WERI-Rb-1 (cell line): ENCODE data around the gene PLA2G5.

Experiments used
- DNase-seq: peaks from one replicate; pipeline ENCODE4 v3.0.0-alpha.2; 2020
- H3K27ac ChIP-seq: fragments of 250-450 bp; sonication (Bioruptor Pico); 2 replicates; pipeline ENCODE4 v1.5.1; 2020; ENCODE audit warnings: mild to moderate bottlenecking, moderate library complexity
- H3K27me3 ChIP-seq: fragments of 250-450 bp; sonication (Bioruptor Pico); 2 replicates; pipeline ENCODE4 v1.5.1; 2021; ENCODE audit warnings: mild to moderate bottlenecking, low read depth, moderate library complexity; ENCODE audit not compliant: insufficient read depth, severe bottlenecking
- H3K36me3 ChIP-seq: fragments of 250-450 bp; sonication (Bioruptor Pico); 2 replicates; pipeline ENCODE4 v1.5.1; 2020; ENCODE audit warnings: mild to moderate bottlenecking, moderate library complexity
- H3K4me3 ChIP-seq: 2 replicates; pipeline ENCODE4 v1.5.1; 2011; ENCODE audit warnings: low read depth, mild to moderate bottlenecking, control low read depth, low read length
- H3K9me3 ChIP-seq: fragments of 250-450 bp; sonication (Bioruptor Pico); 2 replicates; pipeline ENCODE4 v1.5.1; 2021; ENCODE audit warnings: mild to moderate bottlenecking, moderate library complexity; ENCODE audit not compliant: severe bottlenecking
- CTCF ChIP-seq: IDR thresholded peaks from 2 replicates; pipeline ENCODE4 v1.5.1; 2011; ENCODE audit warnings: low read depth, mild to moderate bottlenecking, control low read depth, inconsistent platforms, low read length

PLA2G5 gene

GRCh38 chr1:20115916-20116315, 45.9 kb downstream of the PLA2G5 start:
- no peak for TF ChIP-seq CTCF
- no peak overlapping the region for H3K27ac ChIP-seq

DNA sequence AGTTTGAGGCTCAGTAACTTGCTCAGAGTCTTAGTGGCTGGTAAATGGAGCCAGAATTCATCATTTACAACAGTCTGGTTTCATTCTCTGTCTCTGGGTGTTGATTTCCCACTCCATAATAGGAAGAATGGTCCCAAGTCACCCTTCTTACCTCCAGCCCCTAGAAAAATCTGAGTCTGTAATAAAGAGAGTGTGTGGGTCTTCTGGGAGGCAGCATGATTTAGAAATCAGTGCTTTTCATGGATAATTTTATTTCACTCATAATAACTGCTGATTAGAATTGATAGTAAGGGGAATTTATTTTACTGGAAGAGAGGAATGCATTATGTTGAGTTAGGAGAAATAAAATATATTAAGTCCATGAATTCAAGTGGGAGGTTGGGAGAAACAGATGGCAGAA, 47.2 kb downstream of the PLA2G5 start:
- H3K27ac ChIP-seq: no peak overlapping the region
- TF ChIP-seq CTCF: no peak

More at GRCh38 chr1:20115916-20116315, 45.9 kb downstream of the PLA2G5 start:
- H3K4me3 ChIP-seq: no peak overlapping the region
- no peaks in the 10 kb centered on the region for H3K36me3 ChIP-seq
- H3K9me3 ChIP-seq: no peaks in the 10 kb centered on the region
- no peak for DNase-seq
- H3K27me3 ChIP-seq: no peaks in the 10 kb centered on the region

DNA sequence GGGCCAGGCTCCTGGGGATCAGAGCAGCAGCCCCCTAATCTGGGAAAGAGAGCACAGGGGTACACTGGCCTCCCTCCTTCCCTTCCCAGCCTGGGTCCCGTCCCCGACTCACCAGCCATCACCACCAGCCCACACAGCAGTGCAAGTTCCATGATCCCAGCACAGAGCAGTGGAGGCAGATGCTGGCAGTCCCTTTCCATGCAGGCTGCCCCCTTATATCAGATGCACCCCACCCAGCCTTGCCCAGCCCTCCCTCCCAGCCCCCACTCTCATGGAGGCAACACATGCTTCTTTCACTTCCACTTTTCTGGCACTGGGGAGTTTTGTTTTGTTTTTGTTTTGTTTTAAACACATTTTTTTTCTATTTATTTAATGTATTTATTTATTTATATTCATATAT, 49.4 kb downstream of the PLA2G5 start, which contains the start of gene PLA2G2D:
PLA2G2D (minus strand) TSS at position 190 of the 400 bp plus-strand sequence; CDS start at position 152, 38 bp downstream.
- DNase-seq: no peak
- Histone ChIP-seq H3K4me3 (no peak within 1 kb of the TSS), H3K27me3 (no peaks in the 10 kb centered on the region), H3K27ac (no peak within 1 kb of the TSS), H3K9me3 (no peaks in the 10 kb centered on the region), H3K36me3 (no peaks in the 10 kb centered on the region)
- TF ChIP-seq CTCF: no peak

More for the DNA sequence above, 47.2 kb downstream of the PLA2G5 start:
- DNase-seq: no peak
- no peaks in the 10 kb centered on the region for H3K36me3 ChIP-seq
- no peaks in the 10 kb centered on the region for H3K27me3 ChIP-seq
- no peaks in the 10 kb centered on the region for H3K9me3 ChIP-seq
- no peak overlapping the region for H3K4me3 ChIP-seq

DNA sequence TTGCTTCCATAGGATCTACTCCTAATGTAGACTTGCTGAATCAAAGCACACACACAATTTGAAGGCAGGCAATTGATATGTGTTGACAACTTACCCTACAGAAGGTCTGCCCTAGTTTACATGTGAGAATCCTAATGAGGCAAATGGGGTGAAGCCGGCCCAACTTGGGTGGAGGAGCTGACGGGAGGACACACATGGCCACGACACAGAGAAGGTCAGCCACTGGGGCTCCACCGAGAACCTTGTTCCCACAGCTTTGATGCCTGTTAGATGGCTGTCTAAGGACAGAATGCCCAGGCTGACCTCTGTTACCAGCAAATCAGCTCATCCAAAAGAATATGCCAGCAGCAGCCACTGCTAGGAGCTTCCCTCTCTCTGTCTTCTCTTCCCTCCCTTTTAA, 50.8 kb downstream of the PLA2G5 start:
- H3K36me3 ChIP-seq: no peaks in the 10 kb centered on the region
- H3K9me3 ChIP-seq: no peaks in the 10 kb centered on the region
- DNase-seq: no peak
- H3K27ac ChIP-seq: no peak overlapping the region
- no peak for TF ChIP-seq CTCF
- no peaks in the 10 kb centered on the region for H3K27me3 ChIP-seq
- no peak overlapping the region for H3K4me3 ChIP-seq

DNA sequence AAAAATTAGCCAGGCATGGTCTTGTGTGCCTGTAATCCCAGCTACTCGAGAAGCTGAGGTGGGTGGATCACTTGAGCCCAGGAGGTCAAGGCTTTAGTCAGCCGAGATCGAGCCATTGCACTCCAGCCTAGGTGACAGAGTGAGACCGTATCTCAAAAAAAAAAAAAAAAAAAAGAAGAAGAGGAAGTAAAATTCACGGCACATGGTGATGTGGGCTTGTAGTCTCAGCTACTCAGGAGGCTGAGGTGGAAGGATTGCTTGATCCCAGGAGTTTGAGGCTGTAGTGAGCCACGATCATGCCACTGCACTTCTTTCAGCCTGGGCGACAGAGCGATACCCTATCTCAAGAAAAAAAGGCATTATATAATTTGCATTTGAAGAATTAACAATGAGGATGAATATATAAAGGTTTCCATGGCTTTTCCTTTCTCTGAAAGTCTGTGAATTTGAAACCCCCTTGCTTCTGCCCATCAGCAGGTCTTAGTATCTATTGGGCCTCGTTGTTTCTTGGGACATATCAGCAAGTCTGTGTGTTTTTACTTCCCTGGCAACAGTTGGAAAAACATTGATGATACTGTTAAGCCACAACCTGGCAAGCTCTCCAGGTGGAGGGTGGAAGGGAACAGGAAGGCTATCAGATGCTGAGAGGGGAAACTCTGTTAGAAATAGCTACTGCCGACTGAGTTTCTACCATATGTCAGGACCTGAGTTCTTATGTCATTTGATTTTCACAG, 53.9 kb downstream of the PLA2G5 start:
- Histone ChIP-seq H3K9me3 (no peaks in the 10 kb centered on the region), H3K27ac (no peak overlapping the region), H3K27me3 (no peaks in the 10 kb centered on the region), H3K36me3 (no peaks in the 10 kb centered on the region), H3K4me3 (no peak overlapping the region)
- no peak for TF ChIP-seq CTCF
- no peak for DNase-seq
